HEK293T (cell line): ENCODE results near the gene HIRA.

Experiments used
- CTCF ChIA-PET: fragments of 350-600 bp; formaldehyde crosslinking; extraction: SDS; loops from one replicate; lab custom pipeline; 2021; ENCODE audit warnings: antibody characterized with exemption, inconsistent platforms; lab: Yijun Ruan, JAX
- POLR2A ChIA-PET: fragments of 350-600 bp; formaldehyde crosslinking; extraction: SDS; loops from one replicate; lab custom pipeline; 2020; ENCODE audit warnings: antibody characterized with exemption, inconsistent platforms; lab: Yijun Ruan, JAX
- DNase-seq: peaks from one replicate; pipeline ENCODE4 v3.0.0; 2012; ENCODE audit warnings: mixed read lengths; ENCODE audit errors: extremely low spot score
- ARNT ChIP-seq: fragments of 450-650 bp; IDR thresholded peaks from 2 replicates; pipeline ENCODE4 v1.6.1; 2017; ENCODE audit warnings: mild to moderate bottlenecking
- BHLHE40 ChIP-seq: fragments of 450-650 bp; IDR thresholded peaks from 2 replicates; pipeline ENCODE4 v1.6.1; 2016; ENCODE audit warnings: mild to moderate bottlenecking, moderate library complexity, borderline replicate concordance
- CTBP1 ChIP-seq: fragments of 450-650 bp; IDR thresholded peaks from 2 replicates; pipeline ENCODE4 v1.6.1; 2016; ENCODE audit warnings: borderline replicate concordance
- ELF4 ChIP-seq: fragments of 450-650 bp; IDR thresholded peaks from 2 replicates; pipeline ENCODE4 v1.6.1; 2017; ENCODE audit warnings: antibody characterized with exemption
- FOXA1 ChIP-seq: fragments of 450-650 bp; IDR thresholded peaks from 2 replicates; pipeline ENCODE4 v1.6.1; 2016; ENCODE audit warnings: mild to moderate bottlenecking
- FOXK2 ChIP-seq: fragments of 450-650 bp; IDR thresholded peaks from 2 replicates; pipeline ENCODE4 v1.6.1; 2016; ENCODE audit warnings: mild to moderate bottlenecking
- FOXM1 ChIP-seq: fragments of 450-650 bp; IDR thresholded peaks from 2 replicates; pipeline ENCODE4 v1.6.1; 2017; ENCODE audit warnings: mild to moderate bottlenecking, borderline replicate concordance
- HDGF ChIP-seq: fragments of 450-650 bp; IDR thresholded peaks from 2 replicates; pipeline ENCODE4 v1.6.1; 2017; ENCODE audit warnings: antibody characterized with exemption, borderline replicate concordance
- L3MBTL2 ChIP-seq: fragments of 450-650 bp; conservative IDR thresholded peaks from 2 replicates; pipeline ENCODE4 v1.6.1; 2016; ENCODE audit warnings: mild to moderate bottlenecking
- LEF1 ChIP-seq: fragments of 450-650 bp; IDR thresholded peaks from 2 replicates; pipeline ENCODE4 v1.6.1; 2017; ENCODE audit warnings: mild to moderate bottlenecking, borderline replicate concordance
- NFRKB ChIP-seq: fragments of 450-650 bp; IDR thresholded peaks from 2 replicates; pipeline ENCODE4 v1.6.1; 2016; ENCODE audit warnings: mild to moderate bottlenecking, moderate library complexity
- SP1 ChIP-seq: fragments of 450-650 bp; IDR thresholded peaks from 2 replicates; pipeline ENCODE4 v1.6.1; 2017
- SUZ12 ChIP-seq: fragments of 450-650 bp; IDR thresholded peaks from 2 replicates; pipeline ENCODE4 v1.6.1; 2016; ENCODE audit warnings: mild to moderate bottlenecking
- TARDBP ChIP-seq: fragments of 450-650 bp; IDR thresholded peaks from 2 replicates; pipeline ENCODE4 v1.6.1; 2016
- ZNF384 ChIP-seq: fragments of 450-650 bp; IDR thresholded peaks from 2 replicates; pipeline ENCODE4 v1.6.1; 2016
- TF ChIP-seq, protein P1 (sequence below): fragments of 450-650 bp; IDR thresholded peaks from 2 replicates; pipeline ENCODE4 v1.6.1; 2016

HIRA gene

DNA sequence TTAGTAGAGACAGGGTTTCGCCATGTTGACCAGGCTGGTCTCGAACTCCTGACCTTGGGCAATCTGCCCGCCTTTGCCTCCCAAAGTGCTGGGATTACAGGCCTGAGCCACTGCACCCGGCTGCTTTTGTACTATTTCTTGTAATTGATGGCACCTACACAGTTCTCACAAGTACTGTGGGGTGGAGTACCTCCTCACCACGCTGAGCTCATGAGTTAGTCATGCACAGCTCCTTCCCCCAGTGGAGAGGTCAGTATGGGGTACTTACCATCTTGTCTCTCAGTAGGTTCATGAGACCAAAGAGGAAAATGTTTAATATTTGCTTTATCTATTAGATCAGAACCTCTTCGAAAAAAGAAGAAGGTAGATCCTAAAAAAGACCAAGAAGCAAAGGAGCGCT, 2.9 kb upstream of the HIRA start:
- TF ChIP-seq FOXA1 (no peak), ZNF384 (no peak), LEF1 (no peak), ELF4 (no peak), FOXM1 (no peak)
- CTCF ChIA-PET: interaction anchor here (0.6 kb wide), 1 partner anchor 37 kb away, joined by 6 read pairs; no protein-coding TSS in a partner anchor
- no peak for DNase-seq
- POLR2A ChIA-PET: interaction anchor here (2.0 to 2.1 kb wide), 2 partner anchors 10 to 13 kb away, joined by 12 to 17 read pairs; partner anchors contain the start of gene C22orf39

DNA sequence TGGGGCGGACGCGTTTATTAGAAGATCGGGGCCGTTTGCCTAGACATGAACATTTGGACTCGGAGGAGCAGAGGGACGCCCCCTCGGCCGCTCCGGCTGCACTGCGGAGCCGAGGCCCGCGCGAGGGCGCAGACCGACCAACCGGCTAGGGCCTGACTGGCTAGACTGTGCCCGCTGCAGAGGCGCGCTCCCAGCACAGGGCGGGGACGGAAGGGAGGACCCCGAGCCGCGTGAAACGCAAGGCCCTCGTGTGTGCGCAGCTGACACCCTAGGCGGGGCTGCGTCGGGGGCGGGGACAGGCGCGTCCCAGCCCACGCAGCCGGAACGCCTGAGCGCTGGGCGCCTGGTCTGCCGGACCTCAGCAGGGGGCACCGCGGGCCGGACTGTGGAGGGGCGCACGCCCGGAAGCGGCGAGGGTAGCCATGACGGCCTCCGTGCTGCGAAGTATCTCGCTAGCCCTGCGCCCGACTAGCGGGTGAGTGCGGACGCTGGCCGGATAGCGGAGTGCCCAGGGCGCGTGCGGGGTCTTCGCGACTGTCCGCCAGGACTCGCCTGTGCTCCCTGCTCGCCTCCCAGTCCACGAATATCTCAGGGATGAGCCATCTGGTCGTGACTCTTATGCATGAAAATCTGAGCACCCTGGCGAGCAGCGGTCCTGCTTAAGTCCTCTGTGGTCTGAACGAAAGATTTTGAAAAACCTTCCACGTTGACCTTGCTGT, 759 bp upstream of the HIRA start, which contains the start of gene MRPL40:
TSS of gene MRPL40 (plus strand) at position 413 of the 719 bp plus-strand sequence. CDS start at position 423, 10 bp downstream.
- DNase-seq: peak; percentile 95
- ChIA-PET POLR2A (interaction anchor here (0.6 to 2.8 kb wide), 13 partner anchors 11 to 472 kb away, joined by 3 to 20 read pairs (median 4); partner anchors contain the start of genes CDC45 and SLC25A1), CTCF (no interaction called here)
- TF ChIP-seq L3MBTL2: peak; percentile 66
- no peak for TF ChIP-seq SP1
- TF ChIP-seq HDGF: no peak
- TF ChIP-seq ARNT: peak; percentile 90
- peak; percentile 57; the same call in 1 of the 2 replicates for TF ChIP-seq NFRKB
- peak; percentile 60 for TF ChIP-seq ELF4
- no peak for TF ChIP-seq BHLHE40
- TF ChIP-seq CTBP1: peak; percentile 85
- no peak for TF ChIP-seq FOXK2
- TF ChIP-seq LEF1: peak; percentile 87; the same call in 1 of the 2 replicates
- TF ChIP-seq TARDBP: peak; percentile 82; the same call in 1 of the 2 replicates
- peak; percentile 78; the same call in 1 of the 2 replicates for TF ChIP-seq FOXM1
- TF ChIP-seq ZNF384: no peak

DNA sequence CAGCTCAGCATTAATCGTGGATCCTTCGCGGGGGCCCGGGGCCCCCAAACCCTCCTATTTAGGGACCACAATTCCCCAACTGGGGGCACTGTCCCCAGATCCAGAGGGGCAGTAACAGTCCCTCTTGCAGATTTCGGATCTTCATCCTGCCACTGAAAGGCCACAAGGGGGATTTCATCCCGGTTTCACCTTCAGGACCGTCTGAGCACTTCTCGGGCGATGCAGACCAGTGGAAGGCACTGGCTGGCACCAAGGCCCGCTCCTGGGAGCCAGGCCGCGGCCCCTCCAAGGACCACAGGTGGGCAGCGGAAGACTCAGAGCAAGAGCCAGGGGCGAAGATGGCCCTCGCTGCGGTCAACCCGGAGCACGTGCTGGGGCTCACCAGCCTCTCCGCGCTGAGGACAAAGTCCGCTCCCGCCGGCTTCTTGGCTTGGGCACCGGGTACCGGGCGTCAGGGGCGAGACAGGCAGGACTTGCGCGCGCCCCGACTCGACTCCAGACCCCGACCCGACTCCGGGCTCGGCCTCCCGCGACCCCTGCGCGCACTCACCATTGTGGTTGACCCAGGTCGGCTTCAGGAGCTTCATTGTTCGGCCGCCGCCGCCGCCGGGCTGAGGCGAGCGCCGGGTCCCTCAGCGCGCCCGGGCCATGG, 517 bp downstream of the HIRA start:
- DNase-seq: peak; percentile 45
- CTCF ChIA-PET: no interaction called here

DNA sequence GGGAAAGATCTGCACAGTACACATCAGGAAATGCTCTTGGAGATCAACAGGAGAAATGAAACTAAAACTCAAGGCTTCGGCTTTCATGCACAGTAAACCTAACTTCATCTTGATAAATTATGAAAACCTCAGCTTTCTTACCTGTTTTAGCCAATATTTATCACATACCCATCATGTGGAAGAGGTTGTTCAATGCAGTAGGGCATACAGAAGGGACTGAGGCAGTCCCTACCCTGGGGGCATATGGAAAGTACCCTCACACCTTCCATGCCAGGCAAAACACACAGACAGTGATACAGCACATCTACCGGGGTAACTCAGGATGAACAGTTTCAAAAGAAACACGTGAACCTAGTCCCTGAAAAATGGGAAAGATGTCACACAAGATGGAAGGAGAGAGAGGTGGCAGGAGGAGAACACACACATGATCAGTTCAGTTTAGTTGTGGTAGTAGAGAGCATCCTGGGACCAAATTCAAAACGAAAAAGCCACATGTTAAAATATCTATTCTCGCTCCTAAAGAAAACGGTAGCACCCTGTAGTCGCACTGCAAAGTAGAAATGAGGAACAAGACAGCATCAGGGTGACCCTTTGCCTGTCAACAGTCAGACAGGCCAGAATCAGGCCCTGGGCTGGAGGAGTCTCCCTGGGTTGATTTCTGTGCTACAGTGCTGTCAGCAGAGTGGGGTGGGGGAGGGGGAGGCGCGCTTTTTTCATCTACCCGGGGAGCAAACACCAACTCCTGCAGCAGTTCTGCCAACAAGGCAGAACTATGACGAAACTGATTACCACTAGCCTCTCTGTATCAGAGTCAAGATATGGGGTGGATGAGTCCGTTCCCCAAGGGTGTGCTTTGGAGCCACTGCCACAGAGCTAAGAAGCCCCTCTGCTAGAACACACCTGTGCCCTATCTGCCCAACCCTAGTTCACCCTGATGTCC, 1.3 kb downstream of the HIRA start:
- POLR2A ChIA-PET: interaction anchor here (0.8 to 2.6 kb wide), 4 partner anchors 14 to 139 kb away, joined by 3 to 20 read pairs (median 6); partner anchors contain the start of genes CDC45 and CLTCL1
- DNase-seq: peak; percentile 35

More for the DNA sequence above, 517 bp downstream of the HIRA start:
- no peak for TF ChIP-seq SP1
- TF ChIP-seq ARNT: no peak
- no peak for TF ChIP-seq FOXM1
- peak; percentile 63 for TF ChIP-seq L3MBTL2
- no peak for TF ChIP-seq FOXA1
- POLR2A ChIA-PET: interaction anchor here (0.6 to 2.8 kb wide), 13 partner anchors 10 to 252 kb away, joined by 3 to 20 read pairs (median 4); partner anchors contain the start of genes C22orf39, CDC45, CLTCL1 and SLC25A1

DNA sequence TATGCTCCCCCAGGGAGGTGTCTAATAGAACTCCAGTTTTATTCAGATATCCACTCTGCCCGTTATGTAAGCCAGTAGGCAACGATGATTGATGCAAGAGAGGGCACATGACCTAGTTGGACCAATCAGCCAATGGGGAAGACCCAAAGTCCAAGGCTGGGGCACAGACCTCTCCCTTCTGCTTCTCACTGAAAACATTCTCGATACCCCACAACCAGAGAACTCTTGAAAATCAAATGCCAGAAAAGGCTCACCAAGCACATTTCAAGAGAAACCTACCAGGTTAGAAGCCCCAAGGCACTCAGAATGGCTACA, 7.4 kb downstream of the HIRA start:
- CTCF ChIA-PET: no interaction called here

More for the DNA sequence above, 1.3 kb downstream of the HIRA start:
- CTCF ChIA-PET: no interaction called here
- TF ChIP-seq L3MBTL2 (no peak), ARNT (no peak), LEF1 (no peak), SUZ12 (no peak), HDGF (no peak), NFRKB (no peak), FOXM1 (no peak), CTBP1 (no peak), ZNF384 (no peak), BHLHE40 (no peak), FOXA1 (no peak), TARDBP (no peak)
- TF ChIP-seq, protein P1, sequence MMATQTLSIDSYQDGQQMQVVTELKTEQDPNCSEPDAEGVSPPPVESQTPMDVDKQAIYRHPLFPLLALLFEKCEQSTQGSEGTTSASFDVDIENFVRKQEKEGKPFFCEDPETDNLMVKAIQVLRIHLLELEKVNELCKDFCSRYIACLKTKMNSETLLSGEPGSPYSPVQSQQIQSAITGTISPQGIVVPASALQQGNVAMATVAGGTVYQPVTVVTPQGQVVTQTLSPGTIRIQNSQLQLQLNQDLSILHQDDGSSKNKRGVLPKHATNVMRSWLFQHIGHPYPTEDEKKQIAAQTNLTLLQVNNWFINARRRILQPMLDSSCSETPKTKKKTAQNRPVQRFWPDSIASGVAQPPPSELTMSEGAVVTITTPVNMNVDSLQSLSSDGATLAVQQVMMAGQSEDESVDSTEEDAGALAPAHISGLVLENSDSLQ: no peak

More for the DNA sequence above, 7.4 kb downstream of the HIRA start:
- DNase-seq: no peak
- POLR2A ChIA-PET: no interaction called here
- TF ChIP-seq FOXM1 (no peak), ZNF384 (no peak), SP1 (no peak), FOXK2 (no peak), LEF1 (no peak), BHLHE40 (no peak), HDGF (no peak), FOXA1 (no peak), SUZ12 (no peak), L3MBTL2 (no peak), ELF4 (no peak), TARDBP (no peak), NFRKB (no peak)
- TF ChIP-seq, protein P1: no peak
